K562 (cell line): ENCODE data around the gene SUPT3H. TPM values are rescaled to one million over a fixed set of nuclear protein-coding genes. Genes with fewer than 3 reads are reported as not detected.

Experiments used
- CREB1 ChIP-seq, 2 experiments: sonication (generic) in 1 of 2; formaldehyde crosslinking in 1 of 2; IDR thresholded peaks; 2 replicates each; pipeline versions ENCODE4 v1.6.1 to v1.8.0; 2012 to 2022; ENCODE audit warnings: inconsistent platforms in 1 of 2, mild to moderate bottlenecking in 1 of 2, missing genetic modification reagents in 1 of 2, moderate library complexity in 1 of 2
- SIRT6 ChIP-seq: IDR thresholded peaks from one replicate; pipeline ENCODE4 v1.6.1; 2012; ENCODE audit warnings: low read depth, mild to moderate bottlenecking, control low read depth, inconsistent platforms, low read length, moderate library complexity
- THRA ChIP-seq: fragments of 450-650 bp; IDR thresholded peaks from 2 replicates; pipeline ENCODE4 v1.6.1; 2017; ENCODE audit warnings: mild to moderate bottlenecking, moderate library complexity
- ZFX ChIP-seq: sonication (generic); formaldehyde crosslinking; IDR thresholded peaks from 2 replicates; pipeline ENCODE4 v1.8.0; 2022; ENCODE audit warnings: mild to moderate bottlenecking, missing genetic modification reagents, moderate library complexity
- ZNF324 ChIP-seq: fragments of 250-450 bp; sonication (Bioruptor Pico); IDR thresholded peaks from 2 replicates; pipeline ENCODE4 v1.4.0; 2020; ENCODE audit warnings: mild to moderate bottlenecking
- polyA plus RNA-seq, 8 experiments: library from polyadenylated mRNA; depleted of rRNA in 4 of 8; stranded (reverse) in 5 of 8; unstranded in 3 of 8; fragments of >200 nt; fragmentation: Nextera tagmentation in 2 of 8; fragmentation: Illumina TruSeq in 1 of 8; extraction: Ambion mirVana in 2 of 8; extraction: Trizol in 1 of 8; gene quantifications; 2 replicates each; pipeline versions ENCODE4 v1.2.1 to v1.2.3, GENCODE V29; 2011 to 2014; ENCODE audit warnings: inconsistent platforms in 1 of 8, missing spikeins in 1 of 8
- total RNA-seq, 7 experiments: library from RNA; depleted of rRNA in 6 of 7; stranded (reverse); fragments of >200 nt in 6 of 7; fragmentation: Illumina TruSeq in 2 of 7; extraction: Trizol in 2 of 7; gene quantifications; 2 replicates each; pipeline versions ENCODE4 v1.2.1 to v1.2.3, GENCODE V29; 2011 to 2021; ENCODE audit warnings: low replicate concordance in 1 of 7
- TF ChIP-seq, protein P1 (sequence below), 2 experiments: fragments of 450-650 bp in 1 of 2; IDR thresholded peaks; 2 replicates each; pipeline ENCODE4 v1.6.1; 2011 to 2017; ENCODE audit warnings: low read depth in 2 of 2, antibody characterized with exemption in 1 of 2, borderline replicate concordance in 1 of 2, low read length in 1 of 2, mild to moderate bottlenecking in 1 of 2, mixed read lengths in 1 of 2; ENCODE audit not compliant: control insufficient read depth in 1 of 2
- TF ChIP-seq, protein P2 (sequence below), 2 experiments: fragments of 450-650 bp; IDR thresholded peaks; 2 replicates each; pipeline ENCODE4 v1.6.1; 2018; ENCODE audit warnings: mild to moderate bottlenecking in 2 of 2, low read depth in 1 of 2; ENCODE audit not compliant: partially characterized antibody in 2 of 2
- TF ChIP-seq, protein P3 (sequence below), 2 experiments: fragments of 450-650 bp in 1 of 2; sonication (generic) in 1 of 2; formaldehyde crosslinking in 1 of 2; IDR thresholded peaks; 2 replicates each; pipeline versions ENCODE4 v1.7.1 to v1.9.0; 2016 to 2022; ENCODE audit warnings: inconsistent platforms in 1 of 2, mild to moderate bottlenecking in 1 of 2, missing genetic modification reagents in 1 of 2

SUPT3H gene
- total and polyA plus RNA-seq, 9 of the 15 experiments (the other 6 are each of a cell fraction or from before 2014, with no cell fraction given): 7.2 to 16.3 (median 11.9) TPM

DNA sequence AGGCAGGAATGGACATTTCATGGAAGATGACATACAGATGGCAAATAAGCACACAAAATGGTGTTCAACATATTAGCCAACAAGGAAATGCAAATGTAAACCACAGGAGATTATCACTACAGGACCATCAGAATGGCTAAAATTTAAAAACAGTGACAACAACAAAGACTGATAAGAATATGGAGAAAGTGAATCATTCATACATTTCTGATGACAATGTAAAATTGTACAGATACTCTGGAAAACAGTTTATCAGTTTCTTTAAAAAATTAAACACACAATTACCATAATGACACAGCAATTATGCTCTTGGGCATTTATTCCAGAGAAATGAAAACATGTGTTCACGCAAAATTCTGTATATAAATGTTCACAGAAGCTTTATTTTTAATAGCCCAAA is 155.4 kb downstream of the SUPT3H start (continued):
- TF ChIP-seq, protein P1, sequence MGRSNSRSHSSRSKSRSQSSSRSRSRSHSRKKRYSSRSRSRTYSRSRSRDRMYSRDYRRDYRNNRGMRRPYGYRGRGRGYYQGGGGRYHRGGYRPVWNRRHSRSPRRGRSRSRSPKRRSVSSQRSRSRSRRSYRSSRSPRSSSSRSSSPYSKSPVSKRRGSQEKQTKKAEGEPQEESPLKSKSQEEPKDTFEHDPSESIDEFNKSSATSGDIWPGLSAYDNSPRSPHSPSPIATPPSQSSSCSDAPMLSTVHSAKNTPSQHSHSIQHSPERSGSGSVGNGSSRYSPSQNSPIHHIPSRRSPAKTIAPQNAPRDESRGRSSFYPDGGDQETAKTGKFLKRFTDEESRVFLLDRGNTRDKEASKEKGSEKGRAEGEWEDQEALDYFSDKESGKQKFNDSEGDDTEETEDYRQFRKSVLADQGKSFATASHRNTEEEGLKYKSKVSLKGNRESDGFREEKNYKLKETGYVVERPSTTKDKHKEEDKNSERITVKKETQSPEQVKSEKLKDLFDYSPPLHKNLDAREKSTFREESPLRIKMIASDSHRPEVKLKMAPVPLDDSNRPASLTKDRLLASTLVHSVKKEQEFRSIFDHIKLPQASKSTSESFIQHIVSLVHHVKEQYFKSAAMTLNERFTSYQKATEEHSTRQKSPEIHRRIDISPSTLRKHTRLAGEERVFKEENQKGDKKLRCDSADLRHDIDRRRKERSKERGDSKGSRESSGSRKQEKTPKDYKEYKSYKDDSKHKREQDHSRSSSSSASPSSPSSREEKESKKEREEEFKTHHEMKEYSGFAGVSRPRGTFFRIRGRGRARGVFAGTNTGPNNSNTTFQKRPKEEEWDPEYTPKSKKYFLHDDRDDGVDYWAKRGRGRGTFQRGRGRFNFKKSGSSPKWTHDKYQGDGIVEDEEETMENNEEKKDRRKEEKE (IDR thresholded peaks at IDR 0.05; ENCODE audit: borderline replicate concordance in 1 of 2, control insufficient read depth in 1 of 2, low read depth in 2 of 2, low read length in 1 of 2): no peak
- TF ChIP-seq ZNF324 (CRISPR knock-in tag) (no peak), ZFX (CRISPR knock-in tag) (no peak), SIRT6 (no peak), THRA (no peak), CREB1 (IDR thresholded peaks at IDR 0.05) (no peak), CREB1 (CRISPR knock-in tag; IDR thresholded peaks at IDR 0.05) (no peak)
- TF ChIP-seq, protein P2, sequence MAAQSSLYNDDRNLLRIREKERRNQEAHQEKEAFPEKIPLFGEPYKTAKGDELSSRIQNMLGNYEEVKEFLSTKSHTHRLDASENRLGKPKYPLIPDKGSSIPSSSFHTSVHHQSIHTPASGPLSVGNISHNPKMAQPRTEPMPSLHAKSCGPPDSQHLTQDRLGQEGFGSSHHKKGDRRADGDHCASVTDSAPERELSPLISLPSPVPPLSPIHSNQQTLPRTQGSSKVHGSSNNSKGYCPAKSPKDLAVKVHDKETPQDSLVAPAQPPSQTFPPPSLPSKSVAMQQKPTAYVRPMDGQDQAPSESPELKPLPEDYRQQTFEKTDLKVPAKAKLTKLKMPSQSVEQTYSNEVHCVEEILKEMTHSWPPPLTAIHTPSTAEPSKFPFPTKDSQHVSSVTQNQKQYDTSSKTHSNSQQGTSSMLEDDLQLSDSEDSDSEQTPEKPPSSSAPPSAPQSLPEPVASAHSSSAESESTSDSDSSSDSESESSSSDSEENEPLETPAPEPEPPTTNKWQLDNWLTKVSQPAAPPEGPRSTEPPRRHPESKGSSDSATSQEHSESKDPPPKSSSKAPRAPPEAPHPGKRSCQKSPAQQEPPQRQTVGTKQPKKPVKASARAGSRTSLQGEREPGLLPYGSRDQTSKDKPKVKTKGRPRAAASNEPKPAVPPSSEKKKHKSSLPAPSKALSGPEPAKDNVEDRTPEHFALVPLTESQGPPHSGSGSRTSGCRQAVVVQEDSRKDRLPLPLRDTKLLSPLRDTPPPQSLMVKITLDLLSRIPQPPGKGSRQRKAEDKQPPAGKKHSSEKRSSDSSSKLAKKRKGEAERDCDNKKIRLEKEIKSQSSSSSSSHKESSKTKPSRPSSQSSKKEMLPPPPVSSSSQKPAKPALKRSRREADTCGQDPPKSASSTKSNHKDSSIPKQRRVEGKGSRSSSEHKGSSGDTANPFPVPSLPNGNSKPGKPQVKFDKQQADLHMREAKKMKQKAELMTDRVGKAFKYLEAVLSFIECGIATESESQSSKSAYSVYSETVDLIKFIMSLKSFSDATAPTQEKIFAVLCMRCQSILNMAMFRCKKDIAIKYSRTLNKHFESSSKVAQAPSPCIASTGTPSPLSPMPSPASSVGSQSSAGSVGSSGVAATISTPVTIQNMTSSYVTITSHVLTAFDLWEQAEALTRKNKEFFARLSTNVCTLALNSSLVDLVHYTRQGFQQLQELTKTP (IDR thresholded peaks at IDR 0.05; ENCODE audit: low read depth in 1 of 2, partially characterized antibody in 2 of 2): no peak
- TF ChIP-seq, protein P3, sequence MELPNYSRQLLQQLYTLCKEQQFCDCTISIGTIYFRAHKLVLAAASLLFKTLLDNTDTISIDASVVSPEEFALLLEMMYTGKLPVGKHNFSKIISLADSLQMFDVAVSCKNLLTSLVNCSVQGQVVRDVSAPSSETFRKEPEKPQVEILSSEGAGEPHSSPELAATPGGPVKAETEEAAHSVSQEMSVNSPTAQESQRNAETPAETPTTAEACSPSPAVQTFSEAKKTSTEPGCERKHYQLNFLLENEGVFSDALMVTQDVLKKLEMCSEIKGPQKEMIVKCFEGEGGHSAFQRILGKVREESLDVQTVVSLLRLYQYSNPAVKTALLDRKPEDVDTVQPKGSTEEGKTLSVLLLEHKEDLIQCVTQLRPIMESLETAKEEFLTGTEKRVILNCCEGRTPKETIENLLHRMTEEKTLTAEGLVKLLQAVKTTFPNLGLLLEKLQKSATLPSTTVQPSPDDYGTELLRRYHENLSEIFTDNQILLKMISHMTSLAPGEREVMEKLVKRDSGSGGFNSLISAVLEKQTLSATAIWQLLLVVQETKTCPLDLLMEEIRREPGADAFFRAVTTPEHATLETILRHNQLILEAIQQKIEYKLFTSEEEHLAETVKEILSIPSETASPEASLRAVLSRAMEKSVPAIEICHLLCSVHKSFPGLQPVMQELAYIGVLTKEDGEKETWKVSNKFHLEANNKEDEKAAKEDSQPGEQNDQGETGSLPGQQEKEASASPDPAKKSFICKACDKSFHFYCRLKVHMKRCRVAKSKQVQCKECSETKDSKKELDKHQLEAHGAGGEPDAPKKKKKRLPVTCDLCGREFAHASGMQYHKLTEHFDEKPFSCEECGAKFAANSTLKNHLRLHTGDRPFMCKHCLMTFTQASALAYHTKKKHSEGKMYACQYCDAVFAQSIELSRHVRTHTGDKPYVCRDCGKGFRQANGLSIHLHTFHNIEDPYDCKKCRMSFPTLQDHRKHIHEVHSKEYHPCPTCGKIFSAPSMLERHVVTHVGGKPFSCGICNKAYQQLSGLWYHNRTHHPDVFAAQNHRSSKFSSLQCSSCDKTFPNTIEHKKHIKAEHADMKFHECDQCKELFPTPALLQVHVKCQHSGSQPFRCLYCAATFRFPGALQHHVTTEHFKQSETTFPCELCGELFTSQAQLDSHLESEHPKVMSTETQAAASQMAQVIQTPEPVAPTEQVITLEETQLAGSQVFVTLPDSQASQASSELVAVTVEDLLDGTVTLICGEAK (IDR thresholded peaks at IDR 0.05): no peak
- TF ChIP-seq, protein P3 (CRISPR knock-in tag; IDR thresholded peaks at IDR 0.05): no peak
